Upper lobe of left lung (tissue), 6 donors: ENCODE data around the gene EMC6. TPM values are rescaled to one million over a fixed set of nuclear protein-coding genes. Genes with fewer than 3 reads are reported as not detected.

Source experiments
- total RNA-seq, 6 donors: library from RNA; depleted of rRNA in 4 of 6; stranded (reverse); fragments of >200 nt in 4 of 6; gene quantifications; one replicate each; pipeline versions ENCODE4 v1.1.0 to v1.2.1, GENCODE V29; 2016 to 2021
- donor health status: DM: no; HTN: no; CAD: no; lungs with moderate emphysema.
- donor health status: DM: no; HTN: yes; CAD: no; lungs with severe emphysema.

EMC6 gene
- total RNA-seq, 6 donors from 2014 or later, result 9.8 to 38.7 (median 36.5) TPM; not detected in 1

Other genes starting within 250 kb of the EMC6 start
- gene OR1E2, start 235.0 kb upstream of the EMC6 start, total RNA-seq, result not detected
- 1 to 10 TPM in 1 of 6 donors, under 1 TPM in 1, not detected in 4; 0.20 to 2.1 TPM for gene SPATA22, start 197.0 kb upstream of the EMC6 start, total RNA-seq
- 1 to 10 TPM in 3 of 6 donors, under 1 TPM in 3; 0.76 to 7.6 (median 1.2) TPM for gene ASPA, start 192.8 kb upstream of the EMC6 start, total RNA-seq
- under 1 TPM; under 0.01 to 0.84 (median 0.28) TPM for gene TRPV3, start 111.0 kb upstream of the EMC6 start, total RNA-seq
- 10 to 100 TPM in 1 of 6 donors, 1 to 10 TPM in 5; 2.0 to 16.8 (median 4.8) TPM for gene TRPV1, start 59.4 kb upstream of the EMC6 start, total RNA-seq
- 10 to 100 TPM; 10.5 to 25.1 (median 12.4) TPM for gene SHPK, start 32.6 kb upstream of the EMC6 start, total RNA-seq
- 10 to 100 TPM; 22.1 to 31.4 (median 25.3) TPM for gene CTNS, start 32.1 kb upstream of the EMC6 start, total RNA-seq
- gene TAX1BP3, start 234 bp upstream of the EMC6 start, total RNA-seq, result 100 to 1,000 TPM in 4 of 6 donors, 10 to 100 TPM in 2; 49.2 to 200 (median 126) TPM
- 10 to 100 TPM in 1 of 6 donors, 1 to 10 TPM in 3, under 1 TPM in 1, not detected in 1; 0.46 to 15.7 (median 2.5) TPM for gene P2RX5, start 27.3 kb downstream of the EMC6 start, total RNA-seq
- 1 to 10 TPM in 2 of 6 donors, under 1 TPM in 2, not detected in 2; 0.49 to 1.7 (median 0.81) TPM for gene HASPIN, start 55.1 kb downstream of the EMC6 start, total RNA-seq
- gene ITGAE, start 132.4 kb downstream of the EMC6 start, total RNA-seq, result 10 to 100 TPM; 17.2 to 36.0 (median 26.4) TPM
- gene NCBP3, start 177.4 kb downstream of the EMC6 start, total RNA-seq, result 10 to 100 TPM; 17.3 to 43.0 (median 32.5) TPM
- gene CAMKK1, start 224.2 kb downstream of the EMC6 start, total RNA-seq, result 10 to 100 TPM in 4 of 6 donors, 1 to 10 TPM in 2; 4.9 to 23.0 (median 11.0) TPM
- 10 to 100 TPM in 2 of 6 donors, 1 to 10 TPM in 4; 3.7 to 29.9 (median 9.4) TPM for gene P2RX1, start 247.7 kb downstream of the EMC6 start, total RNA-seq